GM06990 (cell line): ENCODE data around the gene AMOT.

Source experiments
- DNase-seq: peaks from one replicate; pipeline ENCODE4 v3.0.0-alpha.2; 2011; ENCODE audit not compliant: insufficient read length; ENCODE audit errors: extremely low read depth
- H3K27me3 ChIP-seq: replicated peaks from 2 replicates; pipeline ENCODE4 v1.6.0; 2011; ENCODE audit warnings: low read length; ENCODE audit not compliant: control insufficient read depth, insufficient read depth
- H3K36me3 ChIP-seq: 2 replicates; pipeline ENCODE4 v1.5.1; 2011; ENCODE audit warnings: low read length; ENCODE audit not compliant: control insufficient read depth, insufficient read depth
- H3K4me3 ChIP-seq: replicated peaks from 2 replicates; pipeline ENCODE4 v1.5.1; 2011; ENCODE audit warnings: low read depth, mild to moderate bottlenecking, control low read depth, low read length
- CTCF ChIP-seq: IDR thresholded peaks from 2 replicates; pipeline ENCODE4 v1.5.1; 2011; ENCODE audit warnings: low read length, control low read depth, mild to moderate bottlenecking, inconsistent platforms; ENCODE audit not compliant: insufficient read depth, poor library complexity, severe bottlenecking

Gene AMOT

GRCh38 chrX:112808651-112809195, 31.9 kb downstream of the AMOT start:
- Histone ChIP-seq H3K27me3 (no peaks in the 10 kb centered on the region; the same call in none of the 2 replicates), H3K36me3 (no peaks in the 10 kb centered on the region), H3K4me3 (no peak overlapping the region)
- DNase-seq, result no peak
- no peak for TF ChIP-seq CTCF

GRCh38 chrX:112808007-112808406, 32.6 kb downstream of the AMOT start:
- TF ChIP-seq CTCF, result no peak
- Histone ChIP-seq H3K36me3 (no peaks in the 10 kb centered on the region), H3K27me3 (no peaks in the 10 kb centered on the region; the same call in none of the 2 replicates), H3K4me3 (no peak overlapping the region)
- no peak for DNase-seq

DNA sequence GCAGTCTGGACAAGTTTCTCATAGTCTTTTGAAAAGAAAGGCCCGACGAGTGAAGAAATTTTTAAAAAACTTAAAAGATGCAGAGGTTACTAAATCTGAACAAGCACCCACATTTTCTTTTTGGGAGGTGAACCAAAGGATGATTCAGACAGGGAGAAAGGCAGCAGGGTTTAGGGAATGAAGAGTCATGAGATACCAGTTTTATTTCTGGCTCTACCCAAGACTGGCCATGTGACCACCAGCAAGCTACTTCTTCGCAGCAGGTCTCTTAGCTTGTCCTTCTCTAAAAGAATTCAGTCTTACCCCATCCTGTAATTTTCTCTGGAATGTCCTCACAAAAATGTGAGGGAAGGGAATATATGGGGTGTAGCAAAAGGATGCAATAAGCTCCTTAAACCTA, 37.6 kb downstream of the AMOT start:
- no peak overlapping the region for H3K4me3 ChIP-seq
- no peaks in the 10 kb centered on the region for H3K36me3 ChIP-seq
- TF ChIP-seq CTCF, result no peak
- no peak for DNase-seq
- peaks cover 2% of the 10 kb centered on the region; the same call in 1 of the 2 replicates for H3K27me3 ChIP-seq

- peaks cover 2% of the 10 kb centered on the region; the same call in 1 of the 2 replicates for H3K27me3 ChIP-seq
- H3K4me3 ChIP-seq, result no peak overlapping the region
- no peaks in the 10 kb centered on the region for H3K36me3 ChIP-seq
- no peak for TF ChIP-seq CTCF
- no peak for DNase-seq
These were observed 38.1 kb downstream of the AMOT start for GRCh38 chrX:112802541-112802940.

- H3K36me3 ChIP-seq, result no peaks in the 10 kb centered on the region
- DNase-seq, result no peak
- no peak for TF ChIP-seq CTCF
- peaks cover 2% of the 10 kb centered on the region; the same call in 1 of the 2 replicates for H3K27me3 ChIP-seq
- H3K4me3 ChIP-seq, result no peak overlapping the region
These were observed 39.5 kb downstream of the AMOT start for GRCh38 chrX:112800971-112801775.
